Erythroblast (primary cell): ENCODE results near the gene GPD1.

ENCODE experiments used
- GATA1 ChIP-seq: IDR thresholded peaks from 2 replicates; pipeline ENCODE4 v1.6.1; 2011; ENCODE audit warnings: low read depth, mild to moderate bottlenecking, control low read depth, low read length, moderate library complexity
- POLR2A ChIP-seq: IDR thresholded peaks from 2 replicates; pipeline ENCODE4 v1.6.1; 2011; ENCODE audit warnings: mild to moderate bottlenecking, low read length

DNA sequence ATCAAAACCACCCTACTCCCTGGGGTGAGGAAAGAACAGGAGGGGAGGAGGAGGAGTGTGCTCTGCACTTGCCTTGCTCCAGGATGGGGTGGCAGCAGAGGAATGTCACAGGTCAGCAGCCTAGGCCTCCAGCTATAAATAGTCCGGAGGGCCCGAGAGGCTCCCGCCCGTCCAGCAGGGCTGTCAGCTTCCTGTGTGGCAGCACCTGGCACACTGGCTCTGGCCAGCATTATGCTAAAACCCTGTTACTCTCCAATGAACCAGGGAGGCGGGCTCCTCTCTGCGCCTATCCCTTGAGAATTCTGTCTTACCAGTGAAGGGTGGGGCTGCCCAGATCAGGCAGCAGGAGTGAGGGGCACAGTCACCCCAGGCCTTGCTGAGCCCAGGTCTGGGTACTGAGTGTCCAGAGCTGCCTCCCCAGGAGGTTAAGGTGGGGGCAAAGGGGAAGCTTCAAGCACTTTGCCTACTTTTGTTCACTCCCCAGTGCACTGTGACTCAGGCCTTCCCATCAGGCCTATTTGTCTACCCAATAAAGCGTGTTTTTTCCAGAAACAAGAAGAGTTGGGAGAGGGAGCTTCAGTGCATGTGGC lies 7.0 kb downstream of the GPD1 start:
- TF ChIP-seq POLR2A, result no peak
- TF ChIP-seq GATA1, result no peak
